ENCODE results near the gene GATA5.

DNA sequence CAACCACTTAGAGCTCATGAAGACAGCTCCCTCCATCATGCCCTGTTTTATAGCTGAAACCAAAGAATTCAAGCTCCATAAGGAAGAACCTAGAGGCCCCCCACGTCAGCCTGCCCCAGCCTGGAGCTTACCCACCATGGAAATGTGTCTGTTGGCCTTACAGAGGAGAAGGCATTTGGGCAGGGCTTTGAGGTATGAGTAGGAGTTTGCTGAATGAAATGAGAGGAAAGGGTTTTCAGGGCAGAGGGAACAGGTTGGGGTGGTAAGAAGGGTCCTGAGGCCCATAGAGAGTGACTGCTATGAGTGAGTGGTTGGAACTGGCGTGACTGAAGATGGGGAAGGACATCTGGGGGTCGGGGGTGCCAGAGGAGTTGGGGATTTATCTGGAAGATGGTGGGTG, 12.7 kb upstream of the GATA5 start:
- TF ChIP-seq RAD21 (IDR thresholded peaks at IDR 0.05; ENCODE audit: low read length), result no peak
- TF ChIP-seq, protein P1, sequence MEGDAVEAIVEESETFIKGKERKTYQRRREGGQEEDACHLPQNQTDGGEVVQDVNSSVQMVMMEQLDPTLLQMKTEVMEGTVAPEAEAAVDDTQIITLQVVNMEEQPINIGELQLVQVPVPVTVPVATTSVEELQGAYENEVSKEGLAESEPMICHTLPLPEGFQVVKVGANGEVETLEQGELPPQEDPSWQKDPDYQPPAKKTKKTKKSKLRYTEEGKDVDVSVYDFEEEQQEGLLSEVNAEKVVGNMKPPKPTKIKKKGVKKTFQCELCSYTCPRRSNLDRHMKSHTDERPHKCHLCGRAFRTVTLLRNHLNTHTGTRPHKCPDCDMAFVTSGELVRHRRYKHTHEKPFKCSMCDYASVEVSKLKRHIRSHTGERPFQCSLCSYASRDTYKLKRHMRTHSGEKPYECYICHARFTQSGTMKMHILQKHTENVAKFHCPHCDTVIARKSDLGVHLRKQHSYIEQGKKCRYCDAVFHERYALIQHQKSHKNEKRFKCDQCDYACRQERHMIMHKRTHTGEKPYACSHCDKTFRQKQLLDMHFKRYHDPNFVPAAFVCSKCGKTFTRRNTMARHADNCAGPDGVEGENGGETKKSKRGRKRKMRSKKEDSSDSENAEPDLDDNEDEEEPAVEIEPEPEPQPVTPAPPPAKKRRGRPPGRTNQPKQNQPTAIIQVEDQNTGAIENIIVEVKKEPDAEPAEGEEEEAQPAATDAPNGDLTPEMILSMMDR (IDR thresholded peaks at IDR 0.05), result no peak
- TF ChIP-seq, protein P2, sequence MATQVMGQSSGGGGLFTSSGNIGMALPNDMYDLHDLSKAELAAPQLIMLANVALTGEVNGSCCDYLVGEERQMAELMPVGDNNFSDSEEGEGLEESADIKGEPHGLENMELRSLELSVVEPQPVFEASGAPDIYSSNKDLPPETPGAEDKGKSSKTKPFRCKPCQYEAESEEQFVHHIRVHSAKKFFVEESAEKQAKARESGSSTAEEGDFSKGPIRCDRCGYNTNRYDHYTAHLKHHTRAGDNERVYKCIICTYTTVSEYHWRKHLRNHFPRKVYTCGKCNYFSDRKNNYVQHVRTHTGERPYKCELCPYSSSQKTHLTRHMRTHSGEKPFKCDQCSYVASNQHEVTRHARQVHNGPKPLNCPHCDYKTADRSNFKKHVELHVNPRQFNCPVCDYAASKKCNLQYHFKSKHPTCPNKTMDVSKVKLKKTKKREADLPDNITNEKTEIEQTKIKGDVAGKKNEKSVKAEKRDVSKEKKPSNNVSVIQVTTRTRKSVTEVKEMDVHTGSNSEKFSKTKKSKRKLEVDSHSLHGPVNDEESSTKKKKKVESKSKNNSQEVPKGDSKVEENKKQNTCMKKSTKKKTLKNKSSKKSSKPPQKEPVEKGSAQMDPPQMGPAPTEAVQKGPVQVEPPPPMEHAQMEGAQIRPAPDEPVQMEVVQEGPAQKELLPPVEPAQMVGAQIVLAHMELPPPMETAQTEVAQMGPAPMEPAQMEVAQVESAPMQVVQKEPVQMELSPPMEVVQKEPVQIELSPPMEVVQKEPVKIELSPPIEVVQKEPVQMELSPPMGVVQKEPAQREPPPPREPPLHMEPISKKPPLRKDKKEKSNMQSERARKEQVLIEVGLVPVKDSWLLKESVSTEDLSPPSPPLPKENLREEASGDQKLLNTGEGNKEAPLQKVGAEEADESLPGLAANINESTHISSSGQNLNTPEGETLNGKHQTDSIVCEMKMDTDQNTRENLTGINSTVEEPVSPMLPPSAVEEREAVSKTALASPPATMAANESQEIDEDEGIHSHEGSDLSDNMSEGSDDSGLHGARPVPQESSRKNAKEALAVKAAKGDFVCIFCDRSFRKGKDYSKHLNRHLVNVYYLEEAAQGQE (IDR thresholded peaks at IDR 0.05; ENCODE audit: low read depth, low read length), result no peak
- TF ChIP-seq EP300 (IDR thresholded peaks at IDR 0.05; ENCODE audit: borderline replicate concordance in 1 of 2, low read depth in 1 of 2, low read length in 1 of 2), result no peak
- TF ChIP-seq, protein P3, sequence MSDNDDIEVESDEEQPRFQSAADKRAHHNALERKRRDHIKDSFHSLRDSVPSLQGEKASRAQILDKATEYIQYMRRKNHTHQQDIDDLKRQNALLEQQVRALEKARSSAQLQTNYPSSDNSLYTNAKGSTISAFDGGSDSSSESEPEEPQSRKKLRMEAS (IDR thresholded peaks at IDR 0.05; ENCODE audit: low read depth), result no peak
- TF ChIP-seq YY1 (IDR thresholded peaks at IDR 0.05; ENCODE audit: low read depth), result no peak
- TF ChIP-seq, protein P4, sequence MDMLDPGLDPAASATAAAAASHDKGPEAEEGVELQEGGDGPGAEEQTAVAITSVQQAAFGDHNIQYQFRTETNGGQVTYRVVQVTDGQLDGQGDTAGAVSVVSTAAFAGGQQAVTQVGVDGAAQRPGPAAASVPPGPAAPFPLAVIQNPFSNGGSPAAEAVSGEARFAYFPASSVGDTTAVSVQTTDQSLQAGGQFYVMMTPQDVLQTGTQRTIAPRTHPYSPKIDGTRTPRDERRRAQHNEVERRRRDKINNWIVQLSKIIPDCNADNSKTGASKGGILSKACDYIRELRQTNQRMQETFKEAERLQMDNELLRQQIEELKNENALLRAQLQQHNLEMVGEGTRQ (IDR thresholded peaks at IDR 0.05; ENCODE audit: borderline replicate concordance, low read depth, low read length), result no peak
